ENCODE results near the gene ERC2.

Gene ERC2

GRCh38 chr3:56253941-56254665, 214.2 kb downstream of the ERC2 start:
- H3K27me3 ChIP-seq (ENCODE audit: insufficient read depth, low read length): no peaks in the 10 kb centered on the region
- no peaks in the 10 kb centered on the region for H3K79me2 ChIP-seq (ENCODE audit: insufficient read depth, low read length)
- H3K4me1 ChIP-seq (ENCODE audit: insufficient read depth, low read length, severe bottlenecking): no peaks in the 10 kb centered on the region
- H4K20me1 ChIP-seq (ENCODE audit: insufficient read depth, low read length): no peaks in the 10 kb centered on the region
- H3K27ac ChIP-seq (ENCODE audit: low read depth, low read length, poor library complexity, severe bottlenecking): no peak overlapping the region
- H3K9me3 ChIP-seq (ENCODE audit: low read length): no peaks in the 10 kb centered on the region
- TF ChIP-seq EZH2 (IDR thresholded peaks at IDR 0.05; ENCODE audit: borderline replicate concordance, low read length) (no peak), CTCF (IDR thresholded peaks at IDR 0.05; ENCODE audit: low read length) (no peak)
- H3K4me3 ChIP-seq (ENCODE audit: low read depth, low read length, poor library complexity, severe bottlenecking): no peak overlapping the region
- H3F3A ChIP-seq (ENCODE audit: insufficient read depth, low read length): no peaks in the 10 kb centered on the region
- no peak overlapping the region for H3K9ac ChIP-seq (ENCODE audit: low read length)
- no peak overlapping the region for H3K4me2 ChIP-seq (ENCODE audit: low read length)
- no peaks in the 10 kb centered on the region for H3K9me2 ChIP-seq (ENCODE audit: low read depth, low read length)
- H3K36me3 ChIP-seq (ENCODE audit: insufficient read depth, low read length): no peaks in the 10 kb centered on the region
- no peak overlapping the region for H2AFZ ChIP-seq (ENCODE audit: low read length)

GRCh38 chr3:56251343-56251945, 216.8 kb downstream of the ERC2 start:
- TF ChIP-seq CTCF (IDR thresholded peaks at IDR 0.05; ENCODE audit: low read length) (peak; percentile 74), EZH2 (IDR thresholded peaks at IDR 0.05; ENCODE audit: borderline replicate concordance, low read length) (no peak)

GRCh38 chr3:56248021-56248420, 220.2 kb downstream of the ERC2 start:
- Histone ChIP-seq H3K27me3 (ENCODE audit: insufficient read depth, low read length) (no peaks in the 10 kb centered on the region), H3F3A (ENCODE audit: insufficient read depth, low read length) (no peaks in the 10 kb centered on the region), H3K27ac (ENCODE audit: low read depth, low read length, poor library complexity, severe bottlenecking) (no peak overlapping the region), H3K4me1 (ENCODE audit: insufficient read depth, low read length, severe bottlenecking) (no peaks in the 10 kb centered on the region), H2AFZ (ENCODE audit: low read length) (no peak overlapping the region), H3K4me2 (ENCODE audit: low read length) (no peak overlapping the region), H3K9me3 (ENCODE audit: low read length) (no peaks in the 10 kb centered on the region), H3K4me3 (ENCODE audit: low read depth, low read length, poor library complexity, severe bottlenecking) (no peak overlapping the region), H3K9me2 (ENCODE audit: low read depth, low read length) (no peaks in the 10 kb centered on the region), H4K20me1 (ENCODE audit: insufficient read depth, low read length) (no peaks in the 10 kb centered on the region), H3K79me2 (ENCODE audit: insufficient read depth, low read length) (no peaks in the 10 kb centered on the region), H3K36me3 (ENCODE audit: insufficient read depth, low read length) (no peaks in the 10 kb centered on the region), H3K9ac (ENCODE audit: low read length) (no peak overlapping the region)
- TF ChIP-seq EZH2 (IDR thresholded peaks at IDR 0.05; ENCODE audit: borderline replicate concordance, low read length) (no peak), CTCF (IDR thresholded peaks at IDR 0.05; ENCODE audit: low read length) (no peak)

More at GRCh38 chr3:56251343-56251945, 216.8 kb downstream of the ERC2 start:
- Histone ChIP-seq H3K9me2 (ENCODE audit: low read depth, low read length) (no peaks in the 10 kb centered on the region), H3K9me3 (ENCODE audit: low read length) (no peaks in the 10 kb centered on the region), H3K27me3 (ENCODE audit: insufficient read depth, low read length) (no peaks in the 10 kb centered on the region), H3K36me3 (ENCODE audit: insufficient read depth, low read length) (no peaks in the 10 kb centered on the region), H3F3A (ENCODE audit: insufficient read depth, low read length) (no peaks in the 10 kb centered on the region), H3K9ac (ENCODE audit: low read length) (no peak overlapping the region), H2AFZ (ENCODE audit: low read length) (no peak overlapping the region), H3K27ac (ENCODE audit: low read depth, low read length, poor library complexity, severe bottlenecking) (no peak overlapping the region), H4K20me1 (ENCODE audit: insufficient read depth, low read length) (no peaks in the 10 kb centered on the region), H3K4me2 (ENCODE audit: low read length) (no peak overlapping the region), H3K4me3 (ENCODE audit: low read depth, low read length, poor library complexity, severe bottlenecking) (no peak overlapping the region), H3K79me2 (ENCODE audit: insufficient read depth, low read length) (no peaks in the 10 kb centered on the region), H3K4me1 (ENCODE audit: insufficient read depth, low read length, severe bottlenecking) (no peaks in the 10 kb centered on the region)
